ENCODE data around the gene SMTN.

Gene SMTN

DNA sequence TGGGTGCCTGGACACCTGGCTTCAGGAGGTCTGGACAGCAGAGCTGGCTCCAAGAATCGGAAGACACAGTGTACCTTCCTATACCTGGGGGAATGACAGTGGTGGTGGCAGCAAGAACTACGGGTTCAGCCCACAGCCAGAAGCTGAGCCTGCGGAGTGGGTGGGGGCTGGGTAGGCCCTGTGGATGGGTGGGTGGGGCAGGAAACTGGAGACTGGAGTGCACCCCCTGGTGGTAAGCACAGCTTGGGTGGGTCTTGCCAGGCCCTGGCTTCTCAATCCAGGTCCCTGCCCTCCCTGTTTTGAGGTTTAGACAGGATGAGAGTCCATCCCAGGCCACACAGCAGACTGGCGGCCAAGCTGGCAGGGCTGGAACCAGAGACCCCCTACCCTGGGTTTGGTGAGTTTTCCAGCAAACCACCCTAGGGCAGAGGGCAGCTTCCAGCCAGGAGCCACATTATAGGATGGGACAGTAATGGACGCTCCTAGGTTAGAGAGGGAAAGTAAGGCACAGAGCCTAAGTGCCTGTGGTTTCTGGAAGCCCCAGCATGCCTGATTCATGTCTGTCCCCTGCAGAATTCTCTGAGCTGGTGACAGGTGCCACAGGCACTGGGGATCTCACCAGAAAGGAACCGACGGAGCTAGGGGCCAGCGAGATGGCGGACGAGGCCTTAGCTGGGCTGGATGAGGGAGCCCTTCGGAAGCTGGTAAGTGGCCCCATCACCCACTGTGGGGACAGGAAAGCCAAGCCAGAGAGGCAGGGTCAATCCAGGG, 1.7 kb downstream of the SMTN start:
- H3K4me3 ChIP-seq (ENCODE audit: low read length) = no peak overlapping the region; the same call in 1 of the 2 replicates
- TF ChIP-seq ZNF274 (IDR thresholded peaks at IDR 0.05; ENCODE audit: low read depth, low read length) = no peak

DNA sequence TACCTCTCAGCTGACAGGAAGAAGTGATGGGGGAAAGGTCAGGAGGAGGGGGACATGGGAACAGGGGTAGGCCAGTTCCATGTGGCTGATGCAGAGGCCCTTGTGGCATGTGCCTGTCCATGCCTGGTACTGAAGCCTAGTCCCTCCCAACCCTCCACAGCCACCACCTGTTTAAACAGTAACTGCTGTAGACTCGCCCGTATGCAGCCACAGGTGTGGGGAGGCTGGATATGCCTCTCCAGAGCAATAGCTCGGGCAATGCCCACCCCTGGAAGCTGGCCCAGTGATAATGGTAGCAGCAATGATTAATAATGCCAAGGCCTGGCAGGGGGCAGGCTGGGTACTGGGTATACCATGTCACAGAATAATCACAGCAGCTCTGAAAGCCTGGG, 2.3 kb downstream of the SMTN start:
- no peak for TF ChIP-seq ZNF274 (IDR thresholded peaks at IDR 0.05; ENCODE audit: low read depth, low read length)
- H3K4me3 ChIP-seq (ENCODE audit: low read length) = peak overlapping the region; percentile 73; the same call in 1 of the 2 replicates

DNA sequence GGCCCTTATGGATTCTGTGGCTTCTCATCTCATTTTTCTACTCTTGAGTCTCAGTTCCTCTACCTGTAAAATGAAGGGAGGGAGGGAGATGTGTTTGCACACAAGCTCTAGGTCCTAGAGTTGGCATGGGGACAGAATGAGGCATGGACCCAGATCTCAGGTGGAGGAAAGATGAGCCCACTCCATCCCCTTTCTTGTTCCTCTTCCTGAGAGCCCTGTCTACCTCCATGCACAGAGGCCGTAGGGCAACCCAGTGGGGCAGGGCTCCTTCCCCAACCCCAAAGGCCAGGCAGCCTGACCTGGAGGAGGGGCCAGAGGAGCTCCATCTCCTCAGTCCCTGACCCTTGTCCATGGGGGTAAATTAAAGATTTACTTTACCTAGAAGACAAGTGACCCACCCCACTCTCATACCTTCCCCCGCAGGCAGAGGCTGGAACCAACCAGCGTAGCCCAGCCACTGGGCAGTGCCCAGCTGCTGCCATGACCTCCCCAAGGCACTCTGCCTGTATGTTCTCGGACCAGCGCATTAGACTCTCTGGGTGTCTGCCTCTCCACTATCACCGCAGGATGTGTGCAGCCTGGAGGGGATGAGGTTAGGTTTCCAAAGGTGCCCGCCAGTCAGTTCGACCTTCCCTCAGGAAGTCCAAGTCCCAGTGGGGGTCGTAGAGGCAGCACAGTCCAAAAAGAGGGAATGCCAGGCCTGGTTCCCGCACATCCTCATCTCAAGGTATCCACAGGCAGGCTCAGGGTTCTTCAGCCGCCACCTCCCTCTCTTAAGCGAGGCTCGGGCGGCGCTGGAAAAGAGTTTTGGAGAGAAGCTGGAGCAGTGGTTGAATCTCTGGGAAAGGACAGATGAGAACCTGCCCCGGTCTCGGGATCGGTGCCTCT, 3.0 kb downstream of the SMTN start:
- H3K4me3 ChIP-seq (ENCODE audit: low read length) = peak overlapping the region; percentile 73
- TF ChIP-seq ZNF274 (IDR thresholded peaks at IDR 0.05; ENCODE audit: low read depth, low read length) = no peak

DNA sequence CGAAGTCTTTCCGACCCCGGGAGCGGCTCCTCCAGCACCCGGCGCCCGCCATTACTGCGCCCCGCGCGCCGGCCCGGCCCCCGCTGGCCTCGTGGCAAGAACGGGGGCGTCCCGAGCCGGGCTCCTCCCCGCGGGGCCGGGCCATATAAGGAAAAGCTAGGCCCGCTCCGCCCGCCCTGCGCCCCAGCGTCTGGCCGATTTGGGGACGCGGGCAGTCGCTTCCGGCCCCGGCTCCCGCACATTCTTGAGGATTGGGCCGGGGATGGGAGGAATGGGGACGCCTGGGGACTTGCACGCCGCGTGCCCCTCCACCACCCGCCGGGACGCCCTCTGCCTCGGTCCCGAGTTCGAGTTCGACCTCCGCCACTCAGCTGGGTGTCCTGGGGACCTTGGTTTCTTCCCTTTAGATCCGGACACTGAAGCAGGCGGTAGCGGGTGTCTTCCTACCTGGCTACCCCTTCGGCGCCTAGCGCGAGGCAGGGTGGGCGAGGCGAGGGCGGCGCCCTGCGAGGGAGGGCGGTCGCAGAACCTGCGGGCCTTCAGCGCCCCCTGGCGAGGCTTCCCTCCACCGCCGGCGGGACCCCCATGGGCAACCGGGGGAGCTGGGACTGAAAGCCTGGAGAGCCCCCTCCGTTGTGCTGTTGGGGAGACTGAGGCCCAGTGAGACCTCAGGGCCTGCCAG, 3.8 kb downstream of the SMTN start:
- H3K4me3 ChIP-seq (ENCODE audit: low read length) = peak overlapping the region; percentile 73; the same call in 1 of the 2 replicates
- no peak for TF ChIP-seq ZNF274 (IDR thresholded peaks at IDR 0.05; ENCODE audit: low read depth, low read length)

DNA sequence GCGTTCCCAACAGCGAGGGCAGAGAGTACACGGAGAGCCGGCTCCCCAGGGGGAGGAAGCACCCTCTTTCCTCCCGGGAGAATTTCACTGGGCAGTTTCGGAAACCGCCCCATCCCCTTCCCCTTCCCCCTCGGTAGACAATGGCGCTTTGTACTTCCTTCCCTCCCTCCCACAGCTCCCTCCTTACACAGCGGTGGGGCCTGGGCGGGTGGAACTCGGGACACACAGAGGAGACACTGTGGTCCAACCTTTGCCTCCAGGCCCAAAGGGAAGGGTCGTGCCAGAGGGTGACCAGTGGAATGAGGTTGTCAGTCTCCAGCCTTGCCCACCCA, 4.3 kb downstream of the SMTN start:
- H3K4me3 ChIP-seq (ENCODE audit: low read length) = peak overlapping the region; percentile 73; the same call in 1 of the 2 replicates
- TF ChIP-seq ZNF274 (IDR thresholded peaks at IDR 0.05; ENCODE audit: low read depth, low read length) = no peak

DNA sequence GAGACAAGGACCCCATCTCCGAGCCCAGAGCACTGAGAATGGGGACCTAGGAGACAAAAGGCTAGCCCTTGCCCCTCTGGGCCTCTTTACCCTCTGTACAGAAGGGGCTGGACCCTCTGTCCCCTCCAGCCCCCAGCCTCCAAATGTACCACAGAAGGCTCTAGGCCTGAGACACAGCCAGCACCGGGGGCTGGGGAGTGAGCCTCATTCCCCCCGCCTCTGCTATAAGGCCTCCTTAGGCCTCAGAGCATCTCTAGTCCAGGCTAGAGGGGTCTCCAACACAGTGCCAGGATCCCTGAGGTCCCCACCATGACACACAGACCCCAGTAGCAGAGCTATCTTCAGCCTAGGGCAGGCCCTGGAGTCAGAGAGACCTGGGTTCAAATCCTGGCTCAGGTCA, 4.8 kb downstream of the SMTN start:
- H3K4me3 ChIP-seq (ENCODE audit: low read length) = no peak overlapping the region; the same call in 1 of the 2 replicates
- no peak for TF ChIP-seq ZNF274 (IDR thresholded peaks at IDR 0.05; ENCODE audit: low read depth, low read length)

DNA sequence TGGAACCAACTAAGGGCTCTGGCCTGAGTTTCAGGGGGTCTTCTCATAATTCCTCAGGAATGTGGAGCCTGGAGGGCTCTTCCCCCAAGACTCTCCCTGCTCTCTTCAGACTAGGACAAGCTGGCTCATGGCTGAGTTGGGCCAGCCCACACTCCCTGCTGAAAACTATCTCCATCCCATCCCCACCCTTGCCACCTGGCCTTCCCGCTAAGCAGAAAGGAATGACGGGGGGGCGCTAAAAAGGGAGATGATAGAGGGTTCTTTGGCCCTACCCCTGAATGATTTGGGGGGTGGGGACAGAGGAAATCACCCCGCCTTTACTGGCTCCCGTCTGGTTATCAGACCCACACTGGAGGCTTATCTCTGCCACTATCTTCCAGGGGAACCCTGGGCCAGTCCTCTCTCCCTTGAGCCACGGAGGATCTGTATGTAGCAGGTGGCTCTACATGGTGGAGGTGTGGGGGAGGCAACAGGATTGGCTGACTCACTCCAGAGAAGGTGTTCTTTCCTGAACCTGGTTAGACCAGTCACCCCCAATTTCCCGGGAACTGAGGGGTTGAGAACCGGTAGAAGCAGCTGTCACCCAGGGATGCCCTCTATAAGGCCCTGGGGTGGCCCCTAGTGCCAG, 5.7 kb downstream of the SMTN start:
- TF ChIP-seq ZNF274 (IDR thresholded peaks at IDR 0.05; ENCODE audit: low read depth, low read length) = no peak
- H3K4me3 ChIP-seq (ENCODE audit: low read length) = no peak overlapping the region

DNA sequence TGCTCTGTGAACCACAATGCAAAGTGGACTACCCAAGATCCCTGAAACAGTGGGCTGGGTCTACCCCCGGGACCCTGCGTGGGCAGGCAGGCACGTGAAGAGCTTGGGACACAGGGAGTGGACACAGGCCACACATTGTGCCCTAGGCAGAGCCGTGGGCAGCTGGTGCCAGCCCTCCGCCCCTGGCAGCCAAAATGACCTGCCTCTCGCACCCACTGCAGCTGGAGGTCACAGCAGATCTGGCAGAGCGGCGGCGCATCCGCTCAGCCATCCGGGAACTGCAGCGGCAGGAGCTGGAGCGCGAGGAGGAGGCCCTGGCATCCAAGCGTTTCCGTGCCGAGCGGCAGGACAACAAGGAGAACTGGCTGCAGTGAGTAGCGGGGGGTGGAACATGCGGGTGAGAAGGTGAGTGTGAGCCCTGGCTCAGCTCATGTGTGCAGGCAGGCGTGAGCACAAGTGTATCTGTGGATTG, 6.7 kb downstream of the SMTN start:
- no peak for TF ChIP-seq ZNF274 (IDR thresholded peaks at IDR 0.05; ENCODE audit: low read depth, low read length)
- H3K4me3 ChIP-seq (ENCODE audit: low read length) = no peak overlapping the region

DNA sequence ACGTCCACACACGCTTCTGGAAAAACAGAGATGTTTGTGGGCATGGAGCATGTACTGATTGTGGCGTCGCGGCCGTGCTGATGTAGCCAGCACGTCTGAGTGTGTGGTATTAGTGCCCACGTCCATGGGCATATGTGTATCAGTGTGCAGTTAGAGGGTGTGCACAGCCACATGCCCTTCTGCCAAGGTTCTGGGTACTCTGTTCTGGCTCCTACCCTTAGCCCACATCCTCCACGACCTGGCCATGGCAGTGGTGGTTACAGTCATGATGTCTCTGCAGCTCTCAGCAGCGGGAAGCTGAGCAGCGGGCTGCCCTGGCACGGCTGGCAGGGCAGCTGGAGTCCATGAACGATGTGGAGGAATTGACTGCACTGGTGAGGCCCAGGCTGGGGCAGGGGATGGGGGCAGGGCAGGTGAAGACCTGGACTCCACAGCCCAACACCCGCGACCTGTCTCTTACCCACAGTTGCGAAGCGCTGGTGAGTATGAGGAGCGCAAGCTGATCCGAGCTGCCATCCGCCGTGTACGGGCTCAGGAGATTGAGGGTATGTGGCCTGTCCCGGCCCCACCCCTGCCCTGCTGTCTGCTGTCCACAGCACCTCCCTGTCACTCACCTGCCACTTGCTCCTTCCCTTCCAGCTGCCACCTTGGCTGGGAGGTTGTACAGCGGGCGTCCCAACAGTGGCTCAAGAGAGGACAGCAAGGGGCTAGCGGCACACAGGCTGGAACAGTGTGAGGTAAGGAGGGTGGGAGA, 7.3 kb downstream of the SMTN start:
- TF ChIP-seq ZNF274 (IDR thresholded peaks at IDR 0.05; ENCODE audit: low read depth, low read length) = no peak
- H3K4me3 ChIP-seq (ENCODE audit: low read length) = no peak overlapping the region

DNA sequence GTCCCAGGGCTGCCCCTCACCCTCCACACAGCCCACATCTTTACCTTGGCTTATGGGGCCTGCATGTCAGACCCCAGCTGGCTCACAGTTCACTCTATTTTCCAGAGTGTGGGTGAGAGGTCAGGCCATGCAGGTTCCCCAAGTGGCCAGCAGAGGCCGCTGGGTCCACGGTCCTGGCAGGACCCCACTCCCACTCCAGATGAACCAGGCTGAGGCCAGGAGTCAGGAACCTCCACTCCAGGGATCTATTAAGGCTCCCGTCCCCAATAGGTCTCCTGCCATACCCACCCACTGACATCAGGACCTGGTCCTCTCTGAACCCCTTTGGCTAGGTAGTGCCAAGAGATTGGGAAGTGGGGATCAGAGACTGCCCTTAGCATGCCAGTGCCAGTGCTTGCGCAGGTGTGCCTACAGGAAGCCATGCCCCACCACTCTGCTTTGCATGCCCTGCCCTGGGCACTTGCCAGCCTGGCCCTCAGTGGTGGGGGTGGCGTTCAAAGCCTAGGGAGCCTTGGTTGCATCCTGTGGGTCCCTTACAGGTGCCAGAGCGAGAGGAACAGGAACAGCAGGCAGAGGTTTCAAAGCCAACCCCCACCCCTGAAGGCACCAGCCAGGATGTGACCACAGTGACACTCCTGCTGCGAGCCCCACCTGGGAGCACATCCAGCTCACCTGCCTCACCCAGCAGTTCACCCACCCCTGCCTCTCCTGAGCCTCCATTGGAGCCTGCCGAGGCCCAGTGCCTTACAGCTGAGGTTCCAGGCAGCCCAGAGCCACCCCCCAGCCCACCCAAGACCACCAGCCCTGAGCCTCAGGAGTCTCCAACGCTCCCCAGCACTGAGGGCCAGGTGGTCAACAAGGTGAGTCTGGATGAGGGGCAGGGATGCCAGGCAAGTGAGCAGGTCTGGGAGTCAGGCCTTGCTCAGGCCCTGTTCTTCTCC, 8.3 kb downstream of the SMTN start:
- no peak overlapping the region for H3K4me3 ChIP-seq (ENCODE audit: low read length)
- TF ChIP-seq ZNF274 (IDR thresholded peaks at IDR 0.05; ENCODE audit: low read depth, low read length) = no peak

DNA sequence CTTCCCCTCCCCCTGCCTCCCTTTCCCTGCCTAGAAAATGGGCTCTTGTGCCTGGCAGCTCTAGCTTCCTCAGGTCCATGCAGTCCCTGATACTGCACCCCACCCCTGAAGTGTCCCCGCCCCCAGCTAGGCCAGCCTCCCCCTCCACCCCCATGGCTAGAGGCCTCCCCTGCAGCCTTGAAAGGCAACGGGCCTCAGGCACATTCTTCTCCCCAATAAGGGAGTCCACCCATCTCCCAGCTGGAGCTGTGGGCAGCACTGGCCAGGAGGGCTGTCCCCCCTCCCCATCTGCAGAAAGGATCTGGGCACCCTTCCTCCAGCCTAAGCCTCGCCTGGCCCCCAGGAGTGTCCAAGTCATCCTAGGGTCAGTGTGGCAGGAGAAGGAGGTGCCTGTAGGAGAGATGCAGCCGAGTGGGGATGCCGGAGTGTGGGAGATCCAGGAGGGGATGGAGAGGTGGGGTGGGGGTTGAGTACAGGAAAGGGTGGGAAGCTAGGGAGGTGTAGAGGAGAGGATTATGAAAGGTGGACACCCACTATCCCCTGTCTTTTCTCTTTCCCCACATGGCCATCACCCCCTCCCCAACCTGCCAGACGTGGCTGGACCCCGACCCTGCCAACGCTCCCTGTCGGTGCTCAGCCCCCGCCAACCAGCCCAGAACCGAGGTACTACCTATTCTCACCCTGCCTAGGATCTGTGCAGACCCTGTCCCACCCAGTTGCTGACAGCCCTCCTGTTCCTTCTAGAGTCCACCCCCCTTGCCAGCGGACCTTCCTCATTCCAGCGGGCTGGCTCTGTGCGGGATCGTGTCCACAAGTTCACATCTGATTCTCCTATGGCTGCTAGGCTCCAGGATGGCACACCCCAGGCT, 9.3 kb downstream of the SMTN start:
- no peak overlapping the region for H3K4me3 ChIP-seq (ENCODE audit: low read length)
- TF ChIP-seq ZNF274 (IDR thresholded peaks at IDR 0.05; ENCODE audit: low read depth, low read length) = no peak
